H9 (cell line): ENCODE data around the gene ZNF106. TPM values are rescaled to one million over a fixed set of nuclear protein-coding genes. Genes with fewer than 3 reads are reported as not detected.

Experiments used
- DNase-seq: peaks from one replicate; pipeline ENCODE4 v3.0.0-alpha.2; 2017
- H2AFZ ChIP-seq: one replicate; pipeline ENCODE4 v1.6.1; 2013; ENCODE audit warnings: mild to moderate bottlenecking, low read length, control low read depth, moderate library complexity
- H2AK5ac ChIP-seq: 2 replicates; pipeline ENCODE4 v1.6.1; 2013; ENCODE audit warnings: low read length, control low read depth, mixed read lengths; ENCODE audit not compliant: insufficient read length
- H2BK120ac ChIP-seq: one replicate; pipeline ENCODE4 v1.6.1; 2013; ENCODE audit warnings: low read depth, mild to moderate bottlenecking, low read length, control low read depth, inconsistent platforms; ENCODE audit not compliant: poor library complexity, severe bottlenecking
- H2BK12ac ChIP-seq: 2 replicates; pipeline ENCODE4 v1.6.1; 2013; ENCODE audit warnings: low read length, control low read depth, mixed read lengths, low read depth; ENCODE audit not compliant: insufficient read length
- H2BK15ac ChIP-seq: 2 replicates; pipeline ENCODE4 v1.6.1; 2013; ENCODE audit warnings: low read depth, low read length, control low read depth
- H2BK20ac ChIP-seq: one replicate; pipeline ENCODE4 v1.6.1; 2013; ENCODE audit warnings: low read depth, mild to moderate bottlenecking, low read length, control low read depth, inconsistent platforms; ENCODE audit not compliant: poor library complexity, severe bottlenecking
- H2BK5ac ChIP-seq: 2 replicates; pipeline ENCODE4 v1.6.1; 2013; ENCODE audit warnings: low read length, control low read depth, mixed read lengths; ENCODE audit not compliant: insufficient read length
- H3K14ac ChIP-seq: 2 replicates; pipeline ENCODE4 v1.6.1; 2013; ENCODE audit warnings: low read length, control low read depth; ENCODE audit not compliant: insufficient read depth
- H3K18ac ChIP-seq: 2 replicates; pipeline ENCODE4 v1.6.1; 2013; ENCODE audit warnings: low read depth, mild to moderate bottlenecking, mixed read lengths, low read length, control low read depth; ENCODE audit not compliant: insufficient read length
- H3K23ac ChIP-seq: 2 replicates; pipeline ENCODE4 v1.6.1; 2013; ENCODE audit warnings: low read length, control low read depth, mixed read lengths, low read depth; ENCODE audit not compliant: insufficient read length
- H3K23me2 ChIP-seq: 2 replicates; pipeline ENCODE4 v1.6.1; 2013; ENCODE audit warnings: low read depth, mild to moderate bottlenecking, mixed read lengths, low read length, control low read depth; ENCODE audit not compliant: insufficient read length, poor library complexity, severe bottlenecking
- H3K27ac ChIP-seq: 2 replicates; pipeline ENCODE4 v1.5.1; 2013; ENCODE audit warnings: low read length, control low read depth, mixed read lengths, low read depth; ENCODE audit not compliant: insufficient read length
- H3K27me3 ChIP-seq: 2 replicates; pipeline ENCODE4 v1.6.1; 2013; ENCODE audit warnings: low read length, control low read depth, inconsistent platforms; ENCODE audit not compliant: insufficient read depth
- H3K4ac ChIP-seq: 2 replicates; pipeline ENCODE4 v1.6.1; 2013; ENCODE audit warnings: low read depth, mild to moderate bottlenecking, control low read depth, inconsistent platforms, low read length, moderate library complexity
- H3K4me1 ChIP-seq: 2 replicates; pipeline ENCODE4 v1.6.1; 2013; ENCODE audit warnings: low read length, control low read depth, inconsistent platforms; ENCODE audit not compliant: insufficient read depth
- H3K4me2 ChIP-seq: 2 replicates; pipeline ENCODE4 v1.6.1; 2013; ENCODE audit warnings: low read length, control low read depth, mixed read lengths; ENCODE audit not compliant: insufficient read length, insufficient read depth
- H3K56ac ChIP-seq: 2 replicates; pipeline ENCODE4 v1.6.1; 2013; ENCODE audit warnings: low read depth, mild to moderate bottlenecking, mixed read lengths, low read length, control low read depth; ENCODE audit not compliant: insufficient read length
- H3K79me1 ChIP-seq: 2 replicates; pipeline ENCODE4 v1.6.1; 2013; ENCODE audit warnings: low read depth, mild to moderate bottlenecking, moderate library complexity, low read length, control low read depth, inconsistent platforms; ENCODE audit not compliant: insufficient read depth, poor library complexity, severe bottlenecking
- H3K79me2 ChIP-seq: 2 replicates; pipeline ENCODE4 v1.6.1; 2013; ENCODE audit warnings: low read length, control low read depth, inconsistent platforms; ENCODE audit not compliant: insufficient read depth
- H3K9ac ChIP-seq: 2 replicates; pipeline ENCODE4 v1.6.1; 2013; ENCODE audit warnings: low read length, control low read depth, mixed read lengths; ENCODE audit not compliant: insufficient read length; ENCODE audit errors: extremely low read depth
- H3K9me3 ChIP-seq: one replicate; pipeline ENCODE4 v1.6.1; 2013; ENCODE audit warnings: low read depth, low read length, inconsistent platforms; ENCODE audit not compliant: control insufficient read depth
- H3T11ph ChIP-seq: one replicate; pipeline ENCODE4 v1.6.1; 2013; ENCODE audit warnings: mild to moderate bottlenecking, low read length, control low read depth, inconsistent platforms
- H4K20me1 ChIP-seq: one replicate; pipeline ENCODE4 v1.6.1; 2013; ENCODE audit not compliant: control insufficient read depth, insufficient read length, insufficient read depth
- H4K5ac ChIP-seq: 2 replicates; pipeline ENCODE4 v1.6.1; 2013; ENCODE audit warnings: low read depth, mild to moderate bottlenecking, mixed read lengths, low read length, control low read depth; ENCODE audit not compliant: insufficient read length
- H4K8ac ChIP-seq: replicated peaks from 2 replicates; pipeline ENCODE4 v1.6.1; 2013; ENCODE audit warnings: low read length, control low read depth, mixed read lengths, low read depth; ENCODE audit not compliant: insufficient read length
- H4K91ac ChIP-seq: 2 replicates; pipeline ENCODE4 v1.6.1; 2013; ENCODE audit warnings: low read depth, mild to moderate bottlenecking, moderate library complexity, mixed read lengths, low read length, control low read depth; ENCODE audit not compliant: insufficient read length
- H3K27ac Mint-ChIP-seq, 3 experiments: 2 replicates in 2 of 3; 3 replicates in 1 of 3; pipeline ENCODE4 v1.8.0; 2020 to 2021; ENCODE audit warnings: mixed read lengths in 3 of 3, mild to moderate bottlenecking in 1 of 3, moderate library complexity in 1 of 3
- H3K27me3 Mint-ChIP-seq: 2 replicates; pipeline ENCODE4 v1.8.0; 2021; ENCODE audit warnings: low read depth, mild to moderate bottlenecking, moderate library complexity, mixed read lengths
- H3K36me3 Mint-ChIP-seq, 3 experiments: 2 replicates in 2 of 3; 3 replicates in 1 of 3; pipeline ENCODE4 v1.8.0; 2020 to 2021; ENCODE audit warnings: low read depth in 3 of 3, mixed read lengths in 3 of 3; ENCODE audit not compliant: insufficient read depth in 1 of 3
- H3K4me1 Mint-ChIP-seq, 2 experiments: 2 replicates each; pipeline ENCODE4 v1.8.0; 2020; ENCODE audit warnings: mixed read lengths in 2 of 2
- H3K4me3 Mint-ChIP-seq, 2 experiments: 2 replicates in 1 of 2; 3 replicates in 1 of 2; pipeline ENCODE4 v1.8.0; 2020 to 2021; ENCODE audit warnings: mild to moderate bottlenecking in 2 of 2, mixed read lengths in 2 of 2, moderate library complexity in 1 of 2
- H3K9me3 Mint-ChIP-seq, 2 experiments: 2 replicates in 1 of 2; 3 replicates in 1 of 2; pipeline ENCODE4 v1.8.0; 2020; ENCODE audit warnings: mild to moderate bottlenecking in 2 of 2, mixed read lengths in 2 of 2, moderate library complexity in 1 of 2
- WGBS: extraction: QIAGEN DNeasy Blood & Tissue Kit; methylation state at CpG from one replicate; pipeline ENCODE4 v1.1.7; 2013; ENCODE audit warnings: missing lambda C conversion rate, low lambda C conversion rate, mixed read lengths; ENCODE audit not compliant: insufficient read length; ENCODE audit errors: extremely low coverage; 5-methylcytosine and 5-hydroxymethylcytosine counted together
- total RNA-seq: library from RNA; stranded (reverse); gene quantifications from 2 replicates; pipeline ENCODE4 v1.2.1, GENCODE V29; 2021
- TF ChIP-seq, protein P1 (sequence below): fragments of 200-600 bp; sonication (generic); conservative IDR thresholded peaks from 3 replicates; pipeline ENCODE4 v1.8.0; 2021; ENCODE audit warnings: antibody characterized with exemption, mild to moderate bottlenecking

The ZNF106 gene
- total RNA-seq, 1 experiment from 2014 or later = 55.0 TPM

DNA sequence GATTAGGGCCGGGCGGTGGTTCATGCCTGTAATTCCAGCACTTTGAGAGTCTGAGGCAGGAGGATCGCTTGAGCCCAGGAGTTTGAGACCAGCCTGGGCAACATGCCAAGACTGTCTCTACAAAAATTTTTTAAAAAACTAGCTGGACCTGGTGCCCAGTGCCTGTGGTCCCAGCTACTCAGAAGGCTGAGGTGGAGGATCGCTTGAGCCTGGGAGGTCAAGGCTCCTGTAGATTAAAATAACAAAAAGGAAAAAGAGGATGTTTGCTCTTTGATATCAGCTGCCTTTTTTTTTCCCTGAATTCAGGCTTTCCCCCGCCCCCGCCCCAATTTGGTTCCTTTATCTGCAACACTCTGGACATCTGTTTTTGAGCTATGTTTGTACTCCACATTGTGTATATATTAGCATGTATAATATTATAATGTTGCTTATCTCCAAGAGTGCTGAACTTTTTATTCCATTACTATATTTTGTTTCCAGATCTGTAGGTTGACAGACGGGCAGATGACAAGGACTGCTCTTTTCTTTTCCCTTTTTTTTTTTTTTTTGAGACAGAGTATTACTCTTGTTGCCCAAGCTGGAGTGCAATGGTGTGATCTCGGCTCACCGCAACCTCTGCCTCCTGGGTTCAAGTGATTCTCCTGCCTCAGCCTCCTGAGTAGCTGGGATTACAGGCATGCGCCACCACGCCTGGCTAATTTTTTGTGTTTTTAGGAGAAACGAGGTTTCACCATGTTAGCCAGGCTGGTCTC lies 9.1 kb upstream of the ZNF106 start:
- 0 out of 5 replicates have a peak overlapping the region, but pooled peaks of 1 of the 2 experiments have one; percentile 17 for H3K4me3 Mint-ChIP-seq
- H3K36me3 Mint-ChIP-seq = peaks cover 0 to 9% (median 6%) of the 10 kb centered on the region in 3 experiments; a peak in 5 of 7 replicates
- Histone ChIP-seq H2BK20ac (no peak overlapping the region), H3K4me1 (peaks cover 4% of the 10 kb centered on the region; the same call in 1 of the 2 replicates), H4K8ac (no peak overlapping the region), H3K27ac (no peak overlapping the region), H4K20me1 (no peaks in the 10 kb centered on the region), H3T11ph (no peak overlapping the region), H3K14ac (no peak overlapping the region), H3K23me2 (peaks cover 7% of the 10 kb centered on the region), H3K27me3 (no peaks in the 10 kb centered on the region), H2BK15ac (no peak overlapping the region), H3K79me2 (peaks cover 8% of the 10 kb centered on the region; the same call in 1 of the 2 replicates), H4K5ac (no peak overlapping the region), H4K91ac (no peak overlapping the region), H3K9me3 (no peaks in the 10 kb centered on the region), H3K56ac (no peak overlapping the region), H2BK12ac (no peak overlapping the region), H3K79me1 (peaks cover 19% of the 10 kb centered on the region), H2AFZ (no peak overlapping the region), H2BK5ac (no peak overlapping the region), H2AK5ac (no peak overlapping the region), H3K18ac (no peak overlapping the region), H2BK120ac (no peak overlapping the region), H3K23ac (no peak overlapping the region), H3K4ac (no peak overlapping the region), H3K9ac (no peak overlapping the region), H3K4me2 (no peak overlapping the region)
- no CpG with 5 or more reads among the region's 12 CpGs for WGBS
- no peaks in the 10 kb centered on the region for H3K9me3 Mint-ChIP-seq
- TF ChIP-seq, protein P1, sequence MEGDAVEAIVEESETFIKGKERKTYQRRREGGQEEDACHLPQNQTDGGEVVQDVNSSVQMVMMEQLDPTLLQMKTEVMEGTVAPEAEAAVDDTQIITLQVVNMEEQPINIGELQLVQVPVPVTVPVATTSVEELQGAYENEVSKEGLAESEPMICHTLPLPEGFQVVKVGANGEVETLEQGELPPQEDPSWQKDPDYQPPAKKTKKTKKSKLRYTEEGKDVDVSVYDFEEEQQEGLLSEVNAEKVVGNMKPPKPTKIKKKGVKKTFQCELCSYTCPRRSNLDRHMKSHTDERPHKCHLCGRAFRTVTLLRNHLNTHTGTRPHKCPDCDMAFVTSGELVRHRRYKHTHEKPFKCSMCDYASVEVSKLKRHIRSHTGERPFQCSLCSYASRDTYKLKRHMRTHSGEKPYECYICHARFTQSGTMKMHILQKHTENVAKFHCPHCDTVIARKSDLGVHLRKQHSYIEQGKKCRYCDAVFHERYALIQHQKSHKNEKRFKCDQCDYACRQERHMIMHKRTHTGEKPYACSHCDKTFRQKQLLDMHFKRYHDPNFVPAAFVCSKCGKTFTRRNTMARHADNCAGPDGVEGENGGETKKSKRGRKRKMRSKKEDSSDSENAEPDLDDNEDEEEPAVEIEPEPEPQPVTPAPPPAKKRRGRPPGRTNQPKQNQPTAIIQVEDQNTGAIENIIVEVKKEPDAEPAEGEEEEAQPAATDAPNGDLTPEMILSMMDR = no peak
- no peaks in the 10 kb centered on the region for H3K27me3 Mint-ChIP-seq
- DNase-seq = no peak
- peaks cover 23 to 36% of the 10 kb centered on the region in 2 experiments for H3K4me1 Mint-ChIP-seq
- peak overlapping the region; percentile 32 to 83 (median 64); a peak in 2 of 7 replicates for H3K27ac Mint-ChIP-seq
